Neuronal stem cell (in vitro differentiated cells): ENCODE data around the gene BACE2.

Experiments used
- DNase-seq: peaks from one replicate; pipeline ENCODE4 v3.0.0-alpha.2; 2013; ENCODE audit warnings: low spot score
- H2AFZ ChIP-seq: one replicate; pipeline ENCODE4 v1.6.1; 2013; ENCODE audit warnings: mild to moderate bottlenecking, low read length, inconsistent platforms
- H2AK5ac ChIP-seq: 2 replicates; pipeline ENCODE4 v1.6.1; 2013; ENCODE audit warnings: low read depth, mild to moderate bottlenecking, inconsistent platforms, low read length, moderate library complexity, mixed read lengths
- H2BK120ac ChIP-seq: 2 replicates; pipeline ENCODE4 v1.6.1; 2013; ENCODE audit warnings: low read depth, mild to moderate bottlenecking, inconsistent platforms, low read length, moderate library complexity, mixed read lengths
- H2BK12ac ChIP-seq: one replicate; pipeline ENCODE4 v1.6.1; 2013; ENCODE audit warnings: low read length, inconsistent platforms
- H2BK15ac ChIP-seq: 2 replicates; pipeline ENCODE4 v1.6.1; 2013; ENCODE audit warnings: mild to moderate bottlenecking, low read length, inconsistent platforms, mixed read lengths
- H2BK5ac ChIP-seq: one replicate; pipeline ENCODE4 v1.6.1; 2013; ENCODE audit warnings: inconsistent platforms, mild to moderate bottlenecking, low read length, moderate library complexity
- H3K14ac ChIP-seq: one replicate; pipeline ENCODE4 v1.6.1; 2013; ENCODE audit warnings: low read length, inconsistent platforms
- H3K18ac ChIP-seq: 2 replicates; pipeline ENCODE4 v1.6.1; 2013; ENCODE audit warnings: low read length, inconsistent platforms
- H3K23ac ChIP-seq: 2 replicates; pipeline ENCODE4 v1.6.1; 2013; ENCODE audit warnings: low read depth, mild to moderate bottlenecking, mixed read lengths, low read length, inconsistent platforms; ENCODE audit not compliant: poor library complexity
- H3K27ac ChIP-seq: replicated peaks from 3 replicates; pipeline ENCODE4 v1.5.1; 2013; ENCODE audit warnings: low read length, inconsistent platforms
- H3K27me3 ChIP-seq, 3 experiments: 2 replicates each; pipeline ENCODE4 v1.6.1; 2013; ENCODE audit warnings: low read length in 3 of 3, mild to moderate bottlenecking in 2 of 3, inconsistent platforms in 1 of 3, low read depth in 1 of 3, mixed read lengths in 1 of 3, moderate library complexity in 1 of 3; ENCODE audit not compliant: control insufficient read depth in 3 of 3, insufficient read depth in 3 of 3
- H3K36me3 ChIP-seq, 2 donors: replicated peaks in 1 of 2; 2 replicates each; pipeline ENCODE4 v1.6.1; 2013; ENCODE audit warnings: low read length in 2 of 2; ENCODE audit not compliant: control insufficient read depth in 2 of 2, insufficient read depth in 2 of 2
- H3K4ac ChIP-seq: 2 replicates; pipeline ENCODE4 v1.6.1; 2013; ENCODE audit warnings: inconsistent platforms, mild to moderate bottlenecking, low read length, moderate library complexity
- H3K4me1 ChIP-seq, 2 donors: 1 replicate in 1 of 2; 2 replicates in 1 of 2; pipeline ENCODE4 v1.6.1; 2013; ENCODE audit warnings: low read length in 2 of 2, low read depth in 1 of 2; ENCODE audit not compliant: control insufficient read depth in 2 of 2, insufficient read depth in 1 of 2
- H3K4me2 ChIP-seq: one replicate; pipeline ENCODE4 v1.6.1; 2013; ENCODE audit warnings: mild to moderate bottlenecking, low read length, inconsistent platforms; ENCODE audit not compliant: insufficient read depth, poor library complexity, severe bottlenecking
- H3K4me3 ChIP-seq, 2 donors: 2 replicates each; pipeline ENCODE4 v1.5.1; 2013; ENCODE audit warnings: low read length in 2 of 2, mild to moderate bottlenecking in 2 of 2, inconsistent platforms in 1 of 2, moderate library complexity in 1 of 2
- H3K79me1 ChIP-seq: one replicate; pipeline ENCODE4 v1.6.1; 2013; ENCODE audit warnings: low read depth, mild to moderate bottlenecking, inconsistent platforms, low read length, moderate library complexity
- H3K9ac ChIP-seq: one replicate; pipeline ENCODE4 v1.6.1; 2013; ENCODE audit warnings: mild to moderate bottlenecking, low read depth, low read length, inconsistent platforms; ENCODE audit not compliant: poor library complexity
- H3K9me3 ChIP-seq, 2 donors: replicated peaks in 1 of 2; 2 replicates each; pipeline versions ENCODE3 to v1.6.1; 2013; ENCODE audit warnings: low read length in 2 of 2, mild to moderate bottlenecking in 2 of 2, inconsistent platforms in 1 of 2, low read depth in 1 of 2, mixed read lengths in 1 of 2, moderate library complexity in 1 of 2; ENCODE audit not compliant: control insufficient read depth in 2 of 2, insufficient read depth in 1 of 2
- H4K8ac ChIP-seq: one replicate; pipeline ENCODE4 v1.6.1; 2013; ENCODE audit warnings: low read depth, mild to moderate bottlenecking, inconsistent platforms, low read length, moderate library complexity
- H4K91ac ChIP-seq: one replicate; pipeline ENCODE4 v1.6.1; 2013; ENCODE audit warnings: low read length, low read depth, mild to moderate bottlenecking, inconsistent platforms; ENCODE audit not compliant: poor library complexity
- WGBS, 2 donors: extraction: QIAGEN DNeasy Blood & Tissue Kit; methylation state at CpG; one replicate each; pipeline ENCODE4 v1.1.7; 2013; ENCODE audit warnings: missing lambda C conversion rate in 2 of 2, mixed read lengths in 1 of 2; ENCODE audit not compliant: insufficient read length in 2 of 2, insufficient replicate concordance in 1 of 2; ENCODE audit errors: extremely low coverage in 2 of 2; 5-methylcytosine and 5-hydroxymethylcytosine counted together

BACE2 gene

GRCh38 chr21:41142051-41142795 is 25.7 kb upstream of the BACE2 start:
- no peak overlapping the region for H2BK12ac ChIP-seq
- no peak overlapping the region for H2BK5ac ChIP-seq
- H2BK15ac ChIP-seq, result no peak overlapping the region
- H4K91ac ChIP-seq, result no peak overlapping the region
- peaks cover 0 to 3% of the 10 kb centered on the region in 2 donors for H3K9me3 ChIP-seq
- no peak overlapping the region for H2BK120ac ChIP-seq
- WGBS, 2 donors, result no CpG with 5 or more reads among the region's 15 CpGs
- no peak overlapping the region for H2AFZ ChIP-seq
- peak overlapping the region; percentile 30 for H4K8ac ChIP-seq
- H3K4me3 ChIP-seq, result no peak overlapping the region
- DNase-seq, result no peak
- H3K79me1 ChIP-seq, result no peaks in the 10 kb centered on the region
- H3K18ac ChIP-seq, result no peak overlapping the region
- no peak overlapping the region for H3K4me2 ChIP-seq
- H3K27ac ChIP-seq, result no peak overlapping the region
- no peaks in the 10 kb centered on the region for H3K27me3 ChIP-seq
- no peak overlapping the region for H2AK5ac ChIP-seq
- H3K4ac ChIP-seq, result no peak overlapping the region
- H3K14ac ChIP-seq, result no peak overlapping the region
- peaks cover 0 to 4% of the 10 kb centered on the region in 2 donors for H3K4me1 ChIP-seq
- H3K23ac ChIP-seq, result no peak overlapping the region
- no peaks in the 10 kb centered on the region for H3K36me3 ChIP-seq
- H3K9ac ChIP-seq, result no peak overlapping the region

- Histone ChIP-seq H3K27me3 (no peaks in the 10 kb centered on the region), H3K4me2 (no peak overlapping the region), H3K9me3 (peaks cover 0 to 3% of the 10 kb centered on the region in 2 donors), H2BK12ac (no peak overlapping the region), H3K4me3 (no peak overlapping the region), H3K27ac (no peak overlapping the region), H2AK5ac (no peak overlapping the region), H4K91ac (no peak overlapping the region), H3K4me1 (peaks cover 0 to 10% of the 10 kb centered on the region in 2 donors), H3K79me1 (no peaks in the 10 kb centered on the region), H2BK5ac (no peak overlapping the region), H2BK15ac (no peak overlapping the region), H3K14ac (no peak overlapping the region), H4K8ac (no peak overlapping the region), H2BK120ac (no peak overlapping the region), H3K23ac (no peak overlapping the region), H2AFZ (no peak overlapping the region), H3K18ac (peak overlapping the region; percentile 50), H3K36me3 (no peaks in the 10 kb centered on the region), H3K9ac (no peak overlapping the region), H3K4ac (no peak overlapping the region)
- no CpG with 5 or more reads among the region's 10 CpGs for WGBS, 2 donors
- DNase-seq, result no peak
These were observed 24.2 kb upstream of the BACE2 start for GRCh38 chr21:41143596-41144325.

- no CpG with 5 or more reads among the region's 13 CpGs for WGBS, 2 donors
- peaks cover 0 to 3% of the 10 kb centered on the region in 2 donors for H3K9me3 ChIP-seq
- no peak for DNase-seq
- no peak overlapping the region for H3K9ac ChIP-seq
- H2BK12ac ChIP-seq, result no peak overlapping the region
- H4K8ac ChIP-seq, result no peak overlapping the region
- no peak overlapping the region for H3K23ac ChIP-seq
- no peak overlapping the region for H2BK15ac ChIP-seq
- no peak overlapping the region for H2AFZ ChIP-seq
- no peak overlapping the region for H3K18ac ChIP-seq
- H3K4me3 ChIP-seq, result no peak overlapping the region
- no peak overlapping the region for H3K27ac ChIP-seq
- H3K4ac ChIP-seq, result no peak overlapping the region
- H3K36me3 ChIP-seq, result no peaks in the 10 kb centered on the region
- peak overlapping the region; percentile 42 for H2AK5ac ChIP-seq
- no peak overlapping the region for H3K14ac ChIP-seq
- H3K79me1 ChIP-seq, result no peaks in the 10 kb centered on the region
- H2BK5ac ChIP-seq, result no peak overlapping the region
- H2BK120ac ChIP-seq, result no peak overlapping the region
- no peak overlapping the region for H4K91ac ChIP-seq
- H3K27me3 ChIP-seq, result peaks cover 0 to 4% (median 0%) of the 10 kb centered on the region in 3 experiments
- peaks cover 0 to 7% of the 10 kb centered on the region in 2 donors for H3K4me1 ChIP-seq
- H3K4me2 ChIP-seq, result no peak overlapping the region
These were observed 20.6 kb upstream of the BACE2 start for GRCh38 chr21:41147096-41147978.
